Liver (tissue), 9 donors: Measurements from ENCODE around the gene NRIP1. TPM values are rescaled to one million over a fixed set of nuclear protein-coding genes. Genes with fewer than 3 reads are reported as not detected.

Source experiments
- DNase-seq: peaks from one replicate; pipeline ENCODE4 v3.0.0-alpha.2; 2017; ENCODE audit warnings: low spot score
- H3K27ac ChIP-seq, 2 donors: one replicate each; pipeline ENCODE4 v1.7.0; 2013; ENCODE audit warnings: inconsistent platforms in 2 of 2, low read length in 2 of 2, control low read depth in 1 of 2, low read depth in 1 of 2, mild to moderate bottlenecking in 1 of 2
- H3K27me3 ChIP-seq, 4 donors: one replicate each; pipeline versions ENCODE4 v1.6.1 to v1.7.0; 2013; ENCODE audit warnings: low read length in 3 of 4, inconsistent platforms in 1 of 4, mild to moderate bottlenecking in 1 of 4, moderate library complexity in 1 of 4; ENCODE audit not compliant: control insufficient read depth in 4 of 4, insufficient read depth in 4 of 4
- H3K36me3 ChIP-seq, 4 donors: one replicate each; pipeline versions ENCODE4 v1.6.1 to v1.7.0; 2013; ENCODE audit warnings: low read length in 3 of 4, mild to moderate bottlenecking in 3 of 4, low read depth in 1 of 4, moderate library complexity in 1 of 4; ENCODE audit not compliant: control insufficient read depth in 4 of 4, insufficient read depth in 3 of 4
- H3K4me1 ChIP-seq, 4 donors: one replicate each; pipeline versions ENCODE4 v1.6.1 to v1.7.0; 2013; ENCODE audit warnings: low read length in 3 of 4, mild to moderate bottlenecking in 3 of 4, moderate library complexity in 1 of 4; ENCODE audit not compliant: control insufficient read depth in 4 of 4, insufficient read depth in 4 of 4
- H3K4me3 ChIP-seq, 3 donors: one replicate each; pipeline versions ENCODE4 v1.6.1 to v1.7.0; 2013; ENCODE audit warnings: low read length in 3 of 3, control low read depth in 1 of 3, low read depth in 1 of 3, mild to moderate bottlenecking in 1 of 3
- H3K9ac ChIP-seq, 2 donors: one replicate each; pipeline ENCODE4 v1.7.0; 2013; ENCODE audit warnings: low read length in 2 of 2, mild to moderate bottlenecking in 2 of 2, moderate library complexity in 2 of 2, control low read depth in 1 of 2, low read depth in 1 of 2
- H3K9me3 ChIP-seq, 4 donors: one replicate each; pipeline versions ENCODE4 v1.6.1 to v1.7.0; 2013; ENCODE audit warnings: low read length in 3 of 4; ENCODE audit not compliant: control insufficient read depth in 4 of 4
- ATF3 ChIP-seq: IDR thresholded peaks from 2 replicates; pipeline ENCODE4 v1.6.1; 2016; ENCODE audit warnings: antibody characterized with exemption
- CTCF ChIP-seq: fragments of 150-350 bp; IDR thresholded peaks from 2 replicates; pipeline ENCODE4 v1.5.1; 2017; ENCODE audit warnings: improper control_type of control experiment, low read depth, low read length; ENCODE audit not compliant: missing input control
- EGR1 ChIP-seq, 2 donors: IDR thresholded peaks; 2 replicates each; pipeline ENCODE4 v1.6.1; 2016 to 2018; ENCODE audit warnings: antibody characterized with exemption in 2 of 2, low read depth in 2 of 2
- FOXA1 ChIP-seq: IDR thresholded peaks from 2 replicates; pipeline ENCODE4 v1.6.1; 2016; ENCODE audit warnings: antibody characterized with exemption
- FOXA2 ChIP-seq: IDR thresholded peaks from 2 replicates; pipeline ENCODE4 v1.6.1; 2016; ENCODE audit warnings: antibody characterized with exemption
- GABPA ChIP-seq, 2 donors: IDR thresholded peaks in 1 of 2; conservative IDR thresholded peaks in 1 of 2; 2 replicates each; pipeline ENCODE4 v1.6.1; 2016; ENCODE audit warnings: antibody characterized with exemption in 2 of 2, mild to moderate bottlenecking in 1 of 2, moderate library complexity in 1 of 2
- HNF4A ChIP-seq, 2 donors: conservative IDR thresholded peaks; 2 replicates each; pipeline ENCODE4 v1.6.1; 2016; ENCODE audit warnings: antibody characterized with exemption in 2 of 2, mild to moderate bottlenecking in 2 of 2
- HNF4G ChIP-seq: IDR thresholded peaks from 2 replicates; pipeline ENCODE4 v1.6.1; 2016; ENCODE audit warnings: antibody characterized with exemption
- JUND ChIP-seq, 2 donors: IDR thresholded peaks; 2 replicates each; pipeline ENCODE4 v1.6.1; 2016; ENCODE audit warnings: antibody characterized with exemption in 2 of 2
- NR2F2 ChIP-seq: IDR thresholded peaks from 2 replicates; pipeline ENCODE4 v1.6.1; 2016; ENCODE audit warnings: antibody characterized with exemption
- RAD21 ChIP-seq, 2 donors: IDR thresholded peaks; 2 replicates each; pipeline ENCODE4 v1.6.1; 2016; ENCODE audit warnings: antibody characterized with exemption in 2 of 2, mild to moderate bottlenecking in 2 of 2
- RXRA ChIP-seq, 2 donors: IDR thresholded peaks; 2 replicates each; pipeline ENCODE4 v1.6.1; 2017 to 2018; ENCODE audit warnings: antibody characterized with exemption in 2 of 2, mild to moderate bottlenecking in 1 of 2
- SP1 ChIP-seq: IDR thresholded peaks from 2 replicates; pipeline ENCODE4 v1.6.1; 2018; ENCODE audit warnings: antibody characterized with exemption, mild to moderate bottlenecking
- YY1 ChIP-seq: IDR thresholded peaks from 2 replicates; pipeline ENCODE4 v1.6.1; 2016; ENCODE audit warnings: antibody characterized with exemption, mild to moderate bottlenecking
- ZBTB33 ChIP-seq: IDR thresholded peaks from 2 replicates; pipeline ENCODE4 v1.6.1; 2016; ENCODE audit warnings: antibody characterized with exemption
- WGBS: extraction: QIAGEN DNeasy Blood & Tissue Kit; methylation state at CpG from one replicate; pipeline ENCODE4 v1.1.7; 2013; 5-methylcytosine and 5-hydroxymethylcytosine counted together
- polyA plus RNA-seq, 2 donors: library from polyadenylated mRNA; stranded (reverse) in 1 of 2; unstranded in 1 of 2; fragments of 200-250 nt in 1 of 2; fragments of >200 nt in 1 of 2; fragmentation: Nextera tagmentation in 1 of 2; extraction: Ambion mirVana in 1 of 2; gene quantifications; one replicate each; pipeline versions ENCODE4 v1.2.1 to v1.2.3, GENCODE V29; 2013 to 2015
- total RNA-seq, 2 donors: library from RNA; depleted of rRNA; stranded (reverse); fragments of >200 nt; gene quantifications; one replicate each; pipeline ENCODE4 v1.2.3, GENCODE V29; 2014
- TF ChIP-seq, protein P1 (sequence below): IDR thresholded peaks from 2 replicates; pipeline ENCODE4 v1.6.1; 2016; ENCODE audit warnings: antibody characterized with exemption, mild to moderate bottlenecking
- TF ChIP-seq, protein P2 (sequence below): IDR thresholded peaks from 2 replicates; pipeline ENCODE4 v1.6.1; 2016; ENCODE audit warnings: antibody characterized with exemption
- donor health status: healthy.
- donor health status: healthy.
- donor health status: healthy.
- donor health status: healthy.
- donor health status: healthy.

Gene NRIP1
- total and polyA plus RNA-seq, 4 donors, result 3.8 to 28.4 (median 12.6) TPM

DNA sequence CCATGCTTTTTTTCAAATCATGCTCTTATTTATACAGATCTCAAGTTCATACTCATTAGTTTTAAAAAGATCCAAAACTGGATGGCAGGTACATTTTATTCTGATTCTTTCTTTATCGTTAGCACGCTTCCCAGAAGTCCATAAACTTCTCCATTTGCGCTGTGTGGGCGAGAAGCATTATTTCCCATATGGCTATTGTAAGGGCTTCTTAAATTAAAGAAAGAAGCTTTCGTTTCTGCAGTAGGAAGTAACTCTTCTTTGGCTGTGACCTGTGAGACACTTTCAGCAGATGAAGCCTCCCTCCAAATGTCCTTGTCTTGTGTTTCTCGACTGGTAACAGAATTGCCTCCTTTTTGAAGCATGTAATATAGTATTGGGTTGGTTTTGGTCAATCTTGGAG lies 100.2 kb downstream of the NRIP1 start:
- Histone ChIP-seq H3K4me3 (no peak overlapping the region), H3K36me3 (peaks cover 2 to 26% (median 19%) of the 10 kb centered on the region in 4 donors), H3K27me3 (no peaks in the 10 kb centered on the region), H3K27ac (no peak overlapping the region), H3K4me1 (no peaks in the 10 kb centered on the region), H3K9me3 (no peaks in the 10 kb centered on the region), H3K9ac (no peak overlapping the region)
- 93% methylated on average over 6 of the region's 6 CpGs for WGBS
- TF ChIP-seq HNF4G, result no peak
- TF ChIP-seq HNF4A (conservative IDR thresholded peaks at IDR 0.05), result no peak
- no peak for TF ChIP-seq CTCF
- TF ChIP-seq, protein P1, sequence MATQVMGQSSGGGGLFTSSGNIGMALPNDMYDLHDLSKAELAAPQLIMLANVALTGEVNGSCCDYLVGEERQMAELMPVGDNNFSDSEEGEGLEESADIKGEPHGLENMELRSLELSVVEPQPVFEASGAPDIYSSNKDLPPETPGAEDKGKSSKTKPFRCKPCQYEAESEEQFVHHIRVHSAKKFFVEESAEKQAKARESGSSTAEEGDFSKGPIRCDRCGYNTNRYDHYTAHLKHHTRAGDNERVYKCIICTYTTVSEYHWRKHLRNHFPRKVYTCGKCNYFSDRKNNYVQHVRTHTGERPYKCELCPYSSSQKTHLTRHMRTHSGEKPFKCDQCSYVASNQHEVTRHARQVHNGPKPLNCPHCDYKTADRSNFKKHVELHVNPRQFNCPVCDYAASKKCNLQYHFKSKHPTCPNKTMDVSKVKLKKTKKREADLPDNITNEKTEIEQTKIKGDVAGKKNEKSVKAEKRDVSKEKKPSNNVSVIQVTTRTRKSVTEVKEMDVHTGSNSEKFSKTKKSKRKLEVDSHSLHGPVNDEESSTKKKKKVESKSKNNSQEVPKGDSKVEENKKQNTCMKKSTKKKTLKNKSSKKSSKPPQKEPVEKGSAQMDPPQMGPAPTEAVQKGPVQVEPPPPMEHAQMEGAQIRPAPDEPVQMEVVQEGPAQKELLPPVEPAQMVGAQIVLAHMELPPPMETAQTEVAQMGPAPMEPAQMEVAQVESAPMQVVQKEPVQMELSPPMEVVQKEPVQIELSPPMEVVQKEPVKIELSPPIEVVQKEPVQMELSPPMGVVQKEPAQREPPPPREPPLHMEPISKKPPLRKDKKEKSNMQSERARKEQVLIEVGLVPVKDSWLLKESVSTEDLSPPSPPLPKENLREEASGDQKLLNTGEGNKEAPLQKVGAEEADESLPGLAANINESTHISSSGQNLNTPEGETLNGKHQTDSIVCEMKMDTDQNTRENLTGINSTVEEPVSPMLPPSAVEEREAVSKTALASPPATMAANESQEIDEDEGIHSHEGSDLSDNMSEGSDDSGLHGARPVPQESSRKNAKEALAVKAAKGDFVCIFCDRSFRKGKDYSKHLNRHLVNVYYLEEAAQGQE, result no peak
- TF ChIP-seq YY1, result no peak
- no peak for TF ChIP-seq JUND (IDR thresholded peaks at IDR 0.05)
- TF ChIP-seq EGR1 (IDR thresholded peaks at IDR 0.05; ENCODE audit: low read depth in 2 of 2), result no peak
- no peak for TF ChIP-seq FOXA2
- TF ChIP-seq RAD21 (IDR thresholded peaks at IDR 0.05), result no peak
- no peak for TF ChIP-seq ZBTB33
- DNase-seq, result no peak

DNA sequence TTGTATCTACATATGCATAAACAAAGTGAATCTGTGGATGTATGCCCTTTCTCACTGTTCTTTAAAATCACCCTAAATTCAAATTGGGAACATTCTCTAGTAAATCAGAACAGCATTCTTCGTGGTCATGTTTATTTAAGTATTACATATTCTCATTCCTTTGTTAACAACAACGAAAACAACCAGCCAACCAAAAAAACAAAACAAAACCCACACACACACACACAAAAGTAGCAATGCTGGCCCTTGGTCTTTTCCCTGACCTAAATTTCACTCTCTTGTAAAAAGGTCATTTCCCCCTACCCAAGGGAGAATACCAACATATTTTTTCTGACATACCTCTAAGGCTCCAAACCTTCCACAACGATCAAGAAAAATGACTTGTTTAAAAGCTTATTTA lies 102.6 kb downstream of the NRIP1 start:
- Histone ChIP-seq H3K4me3 (no peak overlapping the region), H3K27ac (no peak overlapping the region), H3K9me3 (no peaks in the 10 kb centered on the region), H3K4me1 (no peaks in the 10 kb centered on the region), H3K27me3 (no peaks in the 10 kb centered on the region), H3K36me3 (peaks cover 2 to 12% (median 9%) of the 10 kb centered on the region in 4 donors), H3K9ac (no peak overlapping the region)
- WGBS, result 72% methylated on average over 3 of the region's 3 CpGs
- DNase-seq, result no peak
- TF ChIP-seq JUND (IDR thresholded peaks at IDR 0.05), result no peak
- no peak for TF ChIP-seq HNF4G
- TF ChIP-seq ZBTB33, result no peak
- TF ChIP-seq CTCF, result no peak
- TF ChIP-seq NR2F2, result no peak
- TF ChIP-seq EGR1 (IDR thresholded peaks at IDR 0.05; ENCODE audit: low read depth in 2 of 2), result no peak
- no peak for TF ChIP-seq FOXA1
- TF ChIP-seq, protein P2, sequence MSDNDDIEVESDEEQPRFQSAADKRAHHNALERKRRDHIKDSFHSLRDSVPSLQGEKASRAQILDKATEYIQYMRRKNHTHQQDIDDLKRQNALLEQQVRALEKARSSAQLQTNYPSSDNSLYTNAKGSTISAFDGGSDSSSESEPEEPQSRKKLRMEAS, result no peak
- TF ChIP-seq ATF3, result no peak
- no peak for TF ChIP-seq RAD21 (IDR thresholded peaks at IDR 0.05)
- no peak for TF ChIP-seq RXRA (IDR thresholded peaks at IDR 0.05)
- TF ChIP-seq SP1, result no peak
- TF ChIP-seq GABPA (IDR thresholded peaks at IDR 0.05 in 1 of 2, conservative IDR thresholded peaks at IDR 0.05 in 1 of 2), result no peak
- no peak for TF ChIP-seq FOXA2
